ENCODE data around the gene AP5Z1. TPM values are rescaled to one million over a fixed set of nuclear protein-coding genes. Genes with fewer than 3 reads are reported as not detected.
A peak's percentile ranks its signal among the peaks of the same experiment; 100 is the strongest.

Gene AP5Z1
- total RNA-seq, 1 experiment from 2014 or later: 44.0 TPM

GRCh38 chr7:4797858-4798705 is 22.7 kb downstream of the AP5Z1 start:
- H4K20me1 ChIP-seq (ENCODE audit: insufficient read depth): no peaks in the 10 kb centered on the region
- POLR2A ChIA-PET (ENCODE audit: unreplicated experiment): interaction anchor here (0.6 kb wide), 1 partner anchor 25 kb away, joined by 3 read pairs; no protein-coding TSS in a partner anchor
- CTCF ChIA-PET: interaction anchor here (0.7 to 1.2 kb wide), 2 partner anchors 287 to 1526 kb away, joined by 3 to 4 read pairs; no protein-coding TSS in a partner anchor
- intact Hi-C loops (cut with micrococcal nuclease; ENCODE audit: unreplicated experiment): loop anchor here (1.0 kb wide), 1 partner anchor 287 kb away; no protein-coding TSS in a partner anchor
- H3K9me3 ChIP-seq (ENCODE audit: insufficient read depth, low read depth): no peaks in the 10 kb centered on the region
- peaks cover 11% of the 10 kb centered on the region; the same call in 1 of the 2 replicates for H3F3A ChIP-seq (ENCODE audit: insufficient read depth, low read depth)
- BruUV-seq (replicated peaks): no TSS peak
- no peaks in the 10 kb centered on the region for H3K36me3 ChIP-seq (ENCODE audit: low read depth)
- H3K4me3 ChIP-seq: no peak overlapping the region
- H3K4me2 ChIP-seq: no peak overlapping the region
- TF ChIP-seq, protein P1, sequence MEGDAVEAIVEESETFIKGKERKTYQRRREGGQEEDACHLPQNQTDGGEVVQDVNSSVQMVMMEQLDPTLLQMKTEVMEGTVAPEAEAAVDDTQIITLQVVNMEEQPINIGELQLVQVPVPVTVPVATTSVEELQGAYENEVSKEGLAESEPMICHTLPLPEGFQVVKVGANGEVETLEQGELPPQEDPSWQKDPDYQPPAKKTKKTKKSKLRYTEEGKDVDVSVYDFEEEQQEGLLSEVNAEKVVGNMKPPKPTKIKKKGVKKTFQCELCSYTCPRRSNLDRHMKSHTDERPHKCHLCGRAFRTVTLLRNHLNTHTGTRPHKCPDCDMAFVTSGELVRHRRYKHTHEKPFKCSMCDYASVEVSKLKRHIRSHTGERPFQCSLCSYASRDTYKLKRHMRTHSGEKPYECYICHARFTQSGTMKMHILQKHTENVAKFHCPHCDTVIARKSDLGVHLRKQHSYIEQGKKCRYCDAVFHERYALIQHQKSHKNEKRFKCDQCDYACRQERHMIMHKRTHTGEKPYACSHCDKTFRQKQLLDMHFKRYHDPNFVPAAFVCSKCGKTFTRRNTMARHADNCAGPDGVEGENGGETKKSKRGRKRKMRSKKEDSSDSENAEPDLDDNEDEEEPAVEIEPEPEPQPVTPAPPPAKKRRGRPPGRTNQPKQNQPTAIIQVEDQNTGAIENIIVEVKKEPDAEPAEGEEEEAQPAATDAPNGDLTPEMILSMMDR (conservative IDR thresholded peaks at IDR 0.05): peak; percentile 67
- no peak for TF ChIP-seq EZH2 (IDR thresholded peaks at IDR 0.05; ENCODE audit: low read depth)
- peaks cover 7% of the 10 kb centered on the region; the same call in 1 of the 2 replicates for H3K4me1 ChIP-seq (replicated peaks; ENCODE audit: insufficient read depth)
- H3K79me2 ChIP-seq (ENCODE audit: low read depth): no peaks in the 10 kb centered on the region
- H2AFZ ChIP-seq: no peak overlapping the region
- H3K9me2 ChIP-seq (ENCODE audit: insufficient read depth): no peaks in the 10 kb centered on the region
- peak in 1 of 2 experiments; percentile 62 for DNase-seq
- H3K27ac ChIP-seq: no peak overlapping the region
- H3K27me3 ChIP-seq (ENCODE audit: insufficient read depth, low read depth): no peaks in the 10 kb centered on the region

GRCh38 chr7:4798706-4799235 is 23.3 kb downstream of the AP5Z1 start:
- TF ChIP-seq, protein P1 (conservative IDR thresholded peaks at IDR 0.05): no peak
- no peak for TF ChIP-seq EZH2 (IDR thresholded peaks at IDR 0.05; ENCODE audit: low read depth)
- POLR2A ChIA-PET (ENCODE audit: unreplicated experiment): no interaction called here
- intact Hi-C loops (cut with micrococcal nuclease; ENCODE audit: unreplicated experiment): loop anchor here (1.0 kb wide), 1 partner anchor 287 kb away; no protein-coding TSS in a partner anchor
- no peak overlapping the region for H3K27ac ChIP-seq
- DNase-seq: no peak
- H3K4me3 ChIP-seq: no peak overlapping the region
- no peaks in the 10 kb centered on the region for H3K36me3 ChIP-seq (ENCODE audit: low read depth)
- no peaks in the 10 kb centered on the region for H3K79me2 ChIP-seq (ENCODE audit: low read depth)
- no peak overlapping the region for H3K4me2 ChIP-seq
- no peaks in the 10 kb centered on the region for H4K20me1 ChIP-seq (ENCODE audit: insufficient read depth)
- H3K9me2 ChIP-seq (ENCODE audit: insufficient read depth): no peaks in the 10 kb centered on the region
- peaks cover 7% of the 10 kb centered on the region; the same call in 1 of the 2 replicates for H3K4me1 ChIP-seq (replicated peaks; ENCODE audit: insufficient read depth)
- no TSS peak for BruUV-seq (replicated peaks)
- 0 out of 2 replicates have a peak, but pooled peaks cover 1% of the 10 kb centered on the region for H3K27me3 ChIP-seq (ENCODE audit: insufficient read depth, low read depth)
- CTCF ChIA-PET: interaction anchor here (0.6 to 1.2 kb wide), 3 partner anchors 286 to 1526 kb away, joined by 3 to 4 read pairs (median 3); no protein-coding TSS in a partner anchor
- no peaks in the 10 kb centered on the region for H3K9me3 ChIP-seq (ENCODE audit: insufficient read depth, low read depth)
- peaks cover 11% of the 10 kb centered on the region; the same call in 1 of the 2 replicates for H3F3A ChIP-seq (ENCODE audit: insufficient read depth, low read depth)
- no peak overlapping the region for H2AFZ ChIP-seq

- no peaks in the 10 kb centered on the region for H3K79me2 ChIP-seq (ENCODE audit: low read depth)
- peaks cover 11% of the 10 kb centered on the region; the same call in 1 of the 2 replicates for H3F3A ChIP-seq (ENCODE audit: insufficient read depth, low read depth)
- H3K27me3 ChIP-seq (ENCODE audit: insufficient read depth, low read depth): peaks cover 3% of the 10 kb centered on the region; the same call in 1 of the 2 replicates
- no peak overlapping the region for H2AFZ ChIP-seq
- intact Hi-C loops (cut with micrococcal nuclease; ENCODE audit: unreplicated experiment): no loop called here
- H3K9me3 ChIP-seq (ENCODE audit: insufficient read depth, low read depth): no peaks in the 10 kb centered on the region
- H3K4me2 ChIP-seq: no peak overlapping the region
- no peak overlapping the region for H3K27ac ChIP-seq
- H3K4me1 ChIP-seq (replicated peaks; ENCODE audit: insufficient read depth): peaks cover 4% of the 10 kb centered on the region; the same call in 1 of the 2 replicates
- TF ChIP-seq, protein P1 (conservative IDR thresholded peaks at IDR 0.05): no peak
- TF ChIP-seq EZH2 (IDR thresholded peaks at IDR 0.05; ENCODE audit: low read depth): no peak
- no peak overlapping the region for H3K4me3 ChIP-seq
- H3K36me3 ChIP-seq (ENCODE audit: low read depth): no peaks in the 10 kb centered on the region
- BruUV-seq (replicated peaks): no TSS peak
- POLR2A ChIA-PET (ENCODE audit: unreplicated experiment): interaction anchor here (0.7 kb wide), 1 partner anchor 420 kb away, joined by 3 read pairs; no protein-coding TSS in a partner anchor
- H4K20me1 ChIP-seq (ENCODE audit: insufficient read depth): no peaks in the 10 kb centered on the region
- no peaks in the 10 kb centered on the region for H3K9me2 ChIP-seq (ENCODE audit: insufficient read depth)
- DNase-seq: no peak
- CTCF ChIA-PET: interaction anchor here (0.6 to 0.7 kb wide), 2 partner anchors 139 to 317 kb away, joined by 3 read pairs; no protein-coding TSS in a partner anchor
These were observed 24.3 kb downstream of the AP5Z1 start for GRCh38 chr7:4799508-4800268.

Measured in PC-9 (cell line).